Parathyroid adenoma (tissue), 2 donors: Measurements from ENCODE around the gene CDC42BPG.

ENCODE experiments used
- H2AFZ ChIP-seq: fragments of 300-600 bp; sonication (generic); one replicate; pipeline ENCODE4 v1.7.0; 2017; ENCODE audit warnings: antibody characterized with exemption, mild to moderate bottlenecking
- H3K27ac ChIP-seq: fragments of 300-600 bp; sonication (generic); one replicate; pipeline ENCODE4 v1.7.0; 2017
- H3K27me3 ChIP-seq: fragments of 300-600 bp; sonication (generic); one replicate; pipeline ENCODE4 v1.7.0; 2017; ENCODE audit warnings: low read length; ENCODE audit not compliant: control insufficient read depth, insufficient read depth
- H3K36me3 ChIP-seq: fragments of 300-600 bp; sonication (generic); one replicate; pipeline ENCODE4 v1.7.0; 2017; ENCODE audit warnings: low read length; ENCODE audit not compliant: control insufficient read depth, insufficient read depth
- H3K4me1 ChIP-seq: fragments of 300-600 bp; sonication (generic); one replicate; pipeline ENCODE4 v1.7.0; 2017; ENCODE audit warnings: control low read depth
- H3K4me2 ChIP-seq: fragments of 300-600 bp; sonication (generic); one replicate; pipeline ENCODE4 v1.7.0; 2017; ENCODE audit warnings: low read length
- H3K4me3 ChIP-seq: fragments of 300-600 bp; sonication (generic); one replicate; pipeline ENCODE4 v1.7.0; 2017; ENCODE audit warnings: low read depth, low read length
- H3K79me2 ChIP-seq: fragments of 300-600 bp; sonication (generic); one replicate; pipeline ENCODE4 v1.7.0; 2017; ENCODE audit warnings: control low read depth
- H3K9ac ChIP-seq: fragments of 300-600 bp; sonication (generic); one replicate; pipeline ENCODE4 v1.7.0; 2017; ENCODE audit warnings: mild to moderate bottlenecking
- H3K9me3 ChIP-seq: fragments of 300-600 bp; sonication (generic); one replicate; pipeline ENCODE4 v1.7.0; 2017; ENCODE audit warnings: low read length; ENCODE audit not compliant: control insufficient read depth
- TF ChIP-seq, protein P1 (sequence below): fragments of 300-600 bp; sonication (generic); IDR thresholded peaks from one replicate; pipeline ENCODE4 v1.7.0; 2017; ENCODE audit warnings: antibody characterized with exemption, mild to moderate bottlenecking
- donor health status: primary hyperparathyroidism.

The CDC42BPG gene

DNA sequence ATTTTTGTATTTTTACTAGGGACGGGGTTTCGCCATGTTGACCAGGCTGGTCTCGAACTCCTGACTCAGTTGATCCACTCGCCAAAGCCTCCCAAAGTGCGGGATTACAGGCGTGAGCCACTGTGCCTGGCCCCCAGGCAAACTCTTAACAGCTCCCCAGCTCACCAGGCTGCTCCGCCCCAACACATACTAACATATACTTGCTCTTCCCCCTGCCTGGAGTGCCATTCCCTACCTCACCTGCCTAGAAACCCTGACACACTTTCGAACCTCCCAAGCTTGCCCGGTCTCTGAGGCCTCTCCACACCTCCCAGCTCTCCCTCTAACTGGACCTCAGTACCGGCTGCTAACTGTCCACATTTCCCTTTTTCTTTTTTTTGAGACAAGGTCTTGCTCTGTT lies 49.9 kb downstream of the CDC42BPG start:
- H2AFZ ChIP-seq = no peak overlapping the region
- H3K27me3 ChIP-seq = no peaks in the 10 kb centered on the region
- TF ChIP-seq, protein P1, sequence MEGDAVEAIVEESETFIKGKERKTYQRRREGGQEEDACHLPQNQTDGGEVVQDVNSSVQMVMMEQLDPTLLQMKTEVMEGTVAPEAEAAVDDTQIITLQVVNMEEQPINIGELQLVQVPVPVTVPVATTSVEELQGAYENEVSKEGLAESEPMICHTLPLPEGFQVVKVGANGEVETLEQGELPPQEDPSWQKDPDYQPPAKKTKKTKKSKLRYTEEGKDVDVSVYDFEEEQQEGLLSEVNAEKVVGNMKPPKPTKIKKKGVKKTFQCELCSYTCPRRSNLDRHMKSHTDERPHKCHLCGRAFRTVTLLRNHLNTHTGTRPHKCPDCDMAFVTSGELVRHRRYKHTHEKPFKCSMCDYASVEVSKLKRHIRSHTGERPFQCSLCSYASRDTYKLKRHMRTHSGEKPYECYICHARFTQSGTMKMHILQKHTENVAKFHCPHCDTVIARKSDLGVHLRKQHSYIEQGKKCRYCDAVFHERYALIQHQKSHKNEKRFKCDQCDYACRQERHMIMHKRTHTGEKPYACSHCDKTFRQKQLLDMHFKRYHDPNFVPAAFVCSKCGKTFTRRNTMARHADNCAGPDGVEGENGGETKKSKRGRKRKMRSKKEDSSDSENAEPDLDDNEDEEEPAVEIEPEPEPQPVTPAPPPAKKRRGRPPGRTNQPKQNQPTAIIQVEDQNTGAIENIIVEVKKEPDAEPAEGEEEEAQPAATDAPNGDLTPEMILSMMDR = no peak
- no peak overlapping the region for H3K4me2 ChIP-seq
- no peaks in the 10 kb centered on the region for H3K79me2 ChIP-seq
- H3K27ac ChIP-seq = no peak overlapping the region
- no peak overlapping the region for H3K9ac ChIP-seq
- no peak overlapping the region for H3K4me3 ChIP-seq
- no peaks in the 10 kb centered on the region for H3K36me3 ChIP-seq
- H3K9me3 ChIP-seq = no peaks in the 10 kb centered on the region
- no peaks in the 10 kb centered on the region for H3K4me1 ChIP-seq

DNA sequence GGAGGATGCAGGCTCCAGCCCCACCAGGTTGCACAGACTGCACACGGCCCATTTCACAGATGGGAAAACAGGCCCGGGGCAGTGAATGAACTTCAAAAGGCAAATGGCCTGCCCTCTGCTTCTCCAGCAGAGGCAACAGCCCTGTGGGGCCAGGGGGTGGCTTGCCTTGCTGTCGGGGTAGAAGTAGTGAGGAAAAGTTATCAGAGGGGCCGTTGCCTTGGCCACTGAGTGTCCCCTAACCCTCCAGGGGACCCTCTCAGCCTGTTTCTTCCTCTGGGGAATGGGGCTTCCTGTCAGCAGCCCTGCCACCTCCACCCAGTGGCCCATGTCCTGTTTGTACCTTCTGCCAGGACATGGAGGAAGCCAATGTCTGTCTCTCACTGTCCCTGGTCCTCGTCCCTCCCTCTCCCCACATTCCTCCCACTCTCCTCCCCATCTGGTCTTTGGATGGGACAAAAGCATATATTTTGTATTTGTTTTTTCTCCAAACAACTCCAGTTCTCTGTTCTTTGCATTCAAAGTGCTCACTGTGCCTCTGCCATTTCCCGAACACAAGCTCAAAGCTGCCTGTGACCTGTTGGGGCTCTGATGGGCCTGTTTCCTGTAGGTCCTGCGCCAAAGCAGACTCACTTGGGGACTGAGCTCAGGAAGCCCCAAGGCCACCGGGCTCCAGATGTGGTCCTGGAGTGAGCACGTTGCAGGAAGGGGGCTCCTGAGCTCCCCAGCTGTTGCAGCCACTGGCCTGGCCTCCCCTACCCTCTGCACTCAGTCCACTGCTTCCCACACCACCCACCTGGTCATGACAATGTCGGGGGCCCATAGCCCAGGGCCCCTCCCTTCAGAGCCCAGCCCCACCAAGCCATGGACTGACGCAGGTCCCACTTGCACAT lies 50.9 kb downstream of the CDC42BPG start:
- Histone ChIP-seq H3K27me3 (no peaks in the 10 kb centered on the region), H3K9ac (no peak overlapping the region), H3K4me1 (no peaks in the 10 kb centered on the region), H2AFZ (no peak overlapping the region), H3K9me3 (no peaks in the 10 kb centered on the region), H3K4me2 (no peak overlapping the region), H3K27ac (no peak overlapping the region), H3K79me2 (no peaks in the 10 kb centered on the region), H3K4me3 (no peak overlapping the region), H3K36me3 (no peaks in the 10 kb centered on the region)
- TF ChIP-seq, protein P1 = no peak

- Histone ChIP-seq H3K4me1 (no peaks in the 10 kb centered on the region), H3K9ac (no peak overlapping the region), H3K36me3 (no peaks in the 10 kb centered on the region)
Measured at GRCh38 chr11:64792482-64792881, 52.0 kb downstream of the CDC42BPG start.

DNA sequence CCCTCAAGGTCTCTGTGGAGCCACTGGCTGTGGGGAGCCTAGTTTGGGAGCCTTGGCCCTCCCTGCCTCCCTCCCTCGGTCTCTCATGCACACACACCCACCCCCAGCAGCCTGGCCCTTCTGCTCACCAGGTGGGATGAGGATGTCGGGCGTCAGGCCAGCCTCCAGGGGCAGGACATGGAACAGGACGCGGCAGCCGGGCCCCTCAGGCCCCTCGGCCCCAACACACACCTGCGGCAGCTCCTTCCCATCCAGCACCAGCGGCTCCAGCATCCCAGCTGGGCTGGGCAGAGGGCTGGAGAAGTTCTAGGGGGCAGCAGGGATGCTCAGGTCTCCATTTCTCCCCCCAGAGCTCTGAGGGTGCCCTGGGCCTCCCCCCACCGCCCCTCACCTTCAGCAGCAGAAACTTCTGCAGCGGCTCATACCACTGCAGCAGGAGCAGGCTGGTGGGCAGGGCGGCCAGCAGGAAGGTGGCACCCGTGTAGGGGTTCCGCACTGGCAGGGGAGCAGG lies 52.6 kb downstream of the CDC42BPG start:
- no peak overlapping the region for H3K9ac ChIP-seq
- H3K4me2 ChIP-seq = no peak overlapping the region
- no peaks in the 10 kb centered on the region for H3K27me3 ChIP-seq
- H3K79me2 ChIP-seq = no peaks in the 10 kb centered on the region
- TF ChIP-seq, protein P1 = no peak
- no peak overlapping the region for H3K27ac ChIP-seq
- no peak overlapping the region for H2AFZ ChIP-seq
- no peaks in the 10 kb centered on the region for H3K9me3 ChIP-seq
- H3K36me3 ChIP-seq = no peaks in the 10 kb centered on the region
- no peaks in the 10 kb centered on the region for H3K4me1 ChIP-seq
- H3K4me3 ChIP-seq = no peak overlapping the region

More at GRCh38 chr11:64792482-64792881, 52.0 kb downstream of the CDC42BPG start:
- Histone ChIP-seq H3K9me3 (no peaks in the 10 kb centered on the region), H3K4me3 (no peak overlapping the region), H3K27ac (no peak overlapping the region), H3K27me3 (no peaks in the 10 kb centered on the region), H3K79me2 (no peaks in the 10 kb centered on the region), H2AFZ (no peak overlapping the region), H3K4me2 (no peak overlapping the region)
- TF ChIP-seq, protein P1 = no peak
